SKM-1 (cell line): ENCODE results near the gene MFAP2.

ENCODE experiments used
- DNase-seq: peaks from one replicate; lab custom pipeline; 2025; ENCODE audit not compliant: unreplicated experiment; lab: John Stamatoyannopoulos, UW

MFAP2 gene, protein sequence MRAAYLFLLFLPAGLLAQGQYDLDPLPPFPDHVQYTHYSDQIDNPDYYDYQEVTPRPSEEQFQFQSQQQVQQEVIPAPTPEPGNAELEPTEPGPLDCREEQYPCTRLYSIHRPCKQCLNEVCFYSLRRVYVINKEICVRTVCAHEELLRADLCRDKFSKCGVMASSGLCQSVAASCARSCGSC

GRCh38 chr1:16980473-16981268, at the start of gene MFAP2:
Gene MFAP2, minus strand, starts transcription at chr1:16980620. Its CDS starts 2,347 bp downstream, at chr1:16978273.
- DNase-seq: no peak

DNA sequence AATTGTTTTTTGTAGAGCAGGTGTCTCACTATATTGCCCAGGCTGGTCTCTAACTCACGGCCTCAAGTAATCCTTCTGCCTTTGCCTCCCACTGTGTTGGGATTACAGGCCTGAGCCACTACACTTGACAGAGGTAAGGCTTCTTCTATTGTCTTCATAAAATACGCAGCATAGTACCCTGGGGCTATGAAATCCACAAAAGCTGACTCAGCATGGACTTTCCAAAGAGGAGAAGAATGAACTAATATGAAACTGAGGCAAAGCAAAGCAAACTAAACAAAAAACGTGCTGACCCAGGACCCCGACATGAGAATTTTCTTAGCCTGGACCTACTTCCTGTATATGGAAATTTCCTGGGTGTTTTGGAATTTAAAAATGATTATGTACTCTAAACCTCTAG, 49.8 kb upstream of the MFAP2 start:
- no peak for DNase-seq

DNA sequence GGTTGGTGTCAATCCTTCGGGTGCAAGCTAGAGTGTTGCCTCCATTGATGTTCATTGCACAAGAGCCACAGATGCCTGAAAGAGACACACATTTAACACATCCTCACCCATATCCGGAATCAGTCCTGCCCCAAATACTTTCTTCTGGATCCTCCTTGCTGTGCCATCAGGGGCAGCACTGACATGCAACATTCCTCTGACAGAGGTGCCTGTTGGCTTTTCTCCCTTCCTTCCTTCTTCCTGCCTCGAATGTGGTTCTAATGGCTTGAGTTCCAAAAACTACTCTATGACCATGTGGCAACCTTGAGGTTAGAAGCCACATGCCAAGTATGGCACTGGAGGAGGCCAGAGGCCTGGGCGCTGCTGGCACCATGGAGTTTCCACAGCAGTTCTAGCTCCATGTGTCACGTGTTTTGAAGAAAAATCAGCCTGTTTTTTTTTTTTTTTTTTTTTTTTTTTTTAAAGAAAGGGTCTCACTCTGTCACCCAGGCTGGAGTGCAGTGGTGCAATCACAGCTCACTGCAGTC, 48.3 kb upstream of the MFAP2 start:
- DNase-seq: no peak

DNA sequence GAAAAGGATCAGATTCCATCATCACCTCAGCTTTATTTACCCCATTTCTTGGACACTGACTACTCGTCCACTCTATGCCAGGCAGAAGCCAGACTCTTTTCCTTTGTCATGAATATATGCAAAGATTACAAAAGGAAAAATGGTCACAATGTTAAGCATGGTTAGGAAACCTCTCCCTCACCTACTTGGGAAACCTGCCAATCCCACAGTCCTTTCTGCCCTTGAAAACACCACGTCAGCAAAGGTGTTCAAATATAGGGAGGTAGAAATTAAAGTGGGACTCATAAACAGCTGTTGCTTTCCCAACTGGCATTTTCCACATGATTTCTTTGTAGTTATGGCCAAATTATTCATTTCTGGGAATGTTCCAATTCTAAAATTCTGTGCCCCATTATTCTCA, 47.5 kb upstream of the MFAP2 start:
- DNase-seq: no peak

GRCh38 chr1:17027403-17027802, 47.0 kb upstream of the MFAP2 start:
- DNase-seq: no peak

GRCh38 chr1:17024721-17025120, 44.3 kb upstream of the MFAP2 start:
- no peak for DNase-seq

DNA sequence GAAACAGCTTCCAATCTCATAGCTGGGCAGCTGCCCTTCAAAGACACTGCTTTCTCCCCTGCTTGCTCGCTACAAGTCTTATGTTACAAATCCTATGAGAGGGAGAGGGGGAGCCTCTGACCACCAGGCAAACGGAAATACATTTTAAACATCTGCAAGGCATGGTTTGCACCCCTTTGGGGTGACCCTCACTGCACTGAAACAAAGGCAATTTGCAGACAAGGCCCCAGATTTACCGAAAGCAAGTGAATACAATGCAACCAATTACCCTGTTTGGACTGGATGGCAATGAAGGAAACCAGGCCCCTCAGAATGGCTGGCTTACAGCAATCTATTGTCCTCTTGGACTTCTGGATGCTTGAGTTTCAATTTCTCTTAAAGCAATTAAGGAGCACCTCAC, 43.2 kb upstream of the MFAP2 start:
- DNase-seq: no peak

DNA sequence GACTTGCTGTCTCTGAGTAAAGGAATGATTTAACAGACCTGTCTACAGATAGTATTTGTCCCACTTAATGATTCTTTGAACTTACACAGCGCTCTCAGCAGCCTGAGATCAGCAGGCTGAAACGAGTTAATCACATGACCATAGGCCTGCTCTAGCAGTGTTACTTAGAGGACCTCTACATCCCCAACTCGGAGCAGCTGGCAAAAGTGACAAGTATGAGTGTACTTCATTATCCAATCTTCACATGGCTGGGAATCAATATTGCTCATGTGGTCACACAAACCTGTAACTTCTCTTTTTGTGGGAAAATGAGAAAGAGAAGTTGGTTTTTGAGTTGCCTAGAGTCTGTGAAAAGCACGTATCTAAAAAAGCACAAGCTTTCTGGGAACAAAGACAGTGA, 42.7 kb upstream of the MFAP2 start:
- peak; percentile 46 for DNase-seq

GRCh38 chr1:17021896-17022295, 41.5 kb upstream of the MFAP2 start:
- DNase-seq: no peak

DNA sequence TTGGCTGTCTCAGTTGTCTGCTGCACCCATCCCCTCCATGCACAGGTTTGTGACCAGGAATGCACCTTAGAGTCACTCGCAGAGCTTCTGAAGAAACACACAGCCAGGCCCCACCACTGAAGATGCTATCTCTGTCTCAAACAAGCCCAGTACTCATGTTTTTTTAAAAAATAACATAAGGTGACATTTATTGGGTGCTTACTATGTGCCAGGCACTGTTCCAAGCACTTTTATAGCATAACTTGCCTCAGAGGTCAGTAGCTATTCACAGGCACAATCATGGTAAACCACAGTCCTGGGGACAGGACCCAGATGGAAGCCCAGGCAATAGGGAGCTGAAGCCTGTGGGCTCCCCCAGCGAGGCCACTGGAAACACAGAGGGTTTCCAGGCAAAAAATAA, 40.1 kb upstream of the MFAP2 start:
- DNase-seq: no peak

- no peak for DNase-seq
These were observed 38.4 kb upstream of the MFAP2 start for GRCh38 chr1:17018849-17019248.

- no peak for DNase-seq
These were observed 37.0 kb upstream of the MFAP2 start for GRCh38 chr1:17017435-17017834.

- no peak for DNase-seq
These were observed 35.9 kb upstream of the MFAP2 start for GRCh38 chr1:17016317-17016661.

GRCh38 chr1:17014671-17015567, 34.5 kb upstream of the MFAP2 start:
- no peak for DNase-seq

DNA sequence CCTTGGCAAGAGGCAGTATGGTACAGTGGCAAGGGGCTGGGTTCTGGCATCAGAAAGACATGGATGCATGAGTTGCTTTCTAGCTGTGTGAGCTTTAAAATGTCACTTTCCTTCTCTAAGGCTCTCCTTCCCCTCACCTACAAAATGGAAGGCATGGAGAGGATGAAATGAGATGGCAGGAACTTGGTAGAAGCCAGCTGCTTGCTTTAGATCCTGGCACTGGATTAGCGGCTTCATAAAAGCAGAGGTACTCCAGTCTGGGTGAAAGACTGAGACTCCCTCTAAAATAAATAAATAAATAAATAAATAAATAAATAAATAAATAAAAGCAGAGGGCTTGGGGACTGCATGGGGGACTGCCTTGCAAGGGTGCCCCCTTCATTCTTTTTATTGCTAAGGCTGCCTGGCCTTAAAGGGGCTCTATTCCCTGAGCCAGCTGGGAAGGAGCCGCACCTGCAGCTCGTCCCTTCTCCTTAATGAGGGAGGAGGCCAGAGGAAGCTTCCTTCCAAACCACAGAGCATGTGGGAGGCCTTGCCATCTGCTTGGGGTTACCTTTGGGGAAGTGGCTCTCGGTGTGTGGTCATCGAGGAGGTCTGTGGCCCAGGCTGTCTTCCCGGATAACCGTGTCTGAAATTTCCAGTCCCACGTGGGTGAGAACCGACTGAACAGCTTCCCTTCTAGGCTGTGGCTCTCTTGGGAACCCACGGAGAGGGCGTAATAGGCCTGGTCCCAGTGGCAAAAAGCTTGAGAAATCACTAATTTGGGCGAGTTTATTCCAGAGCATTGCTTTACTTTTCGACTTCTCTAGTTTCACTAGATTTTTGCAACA, 33.3 kb upstream of the MFAP2 start:
- DNase-seq: peak; percentile 96

DNA sequence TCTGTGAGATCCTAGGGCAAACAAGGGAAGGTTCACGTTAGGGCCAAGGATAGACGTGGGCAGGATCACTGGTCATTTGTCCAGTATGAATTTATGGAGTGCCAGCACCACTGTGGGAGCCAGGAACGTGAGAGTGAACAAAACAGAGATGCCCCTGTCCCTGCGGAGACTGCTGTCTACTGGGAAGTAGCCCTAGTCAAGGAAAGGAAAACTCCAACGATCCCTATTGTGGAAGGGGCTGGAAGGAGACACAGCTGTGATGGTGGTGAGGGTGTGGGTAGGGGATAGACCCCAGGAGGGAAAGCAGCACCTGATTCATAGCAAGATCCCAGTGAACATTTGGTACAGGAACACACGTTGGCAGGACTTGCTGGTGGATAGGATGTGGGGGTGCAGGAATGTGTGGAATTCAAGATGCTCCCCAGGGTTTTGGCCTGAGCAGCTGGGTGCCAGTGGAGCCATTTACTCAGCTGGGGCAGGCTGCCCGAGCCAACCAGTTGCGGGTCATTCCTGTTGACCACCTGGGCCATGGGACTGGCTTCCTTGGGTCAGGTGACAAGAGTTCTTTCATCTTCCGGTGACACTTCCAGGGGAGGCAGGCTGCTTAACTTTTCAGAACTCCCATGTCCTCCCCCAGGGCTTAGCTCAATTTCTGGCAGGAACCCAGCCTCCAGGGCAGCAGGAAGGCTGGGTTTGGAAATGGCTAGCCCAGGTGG, 32.5 kb upstream of the MFAP2 start:
- no peak for DNase-seq

DNA sequence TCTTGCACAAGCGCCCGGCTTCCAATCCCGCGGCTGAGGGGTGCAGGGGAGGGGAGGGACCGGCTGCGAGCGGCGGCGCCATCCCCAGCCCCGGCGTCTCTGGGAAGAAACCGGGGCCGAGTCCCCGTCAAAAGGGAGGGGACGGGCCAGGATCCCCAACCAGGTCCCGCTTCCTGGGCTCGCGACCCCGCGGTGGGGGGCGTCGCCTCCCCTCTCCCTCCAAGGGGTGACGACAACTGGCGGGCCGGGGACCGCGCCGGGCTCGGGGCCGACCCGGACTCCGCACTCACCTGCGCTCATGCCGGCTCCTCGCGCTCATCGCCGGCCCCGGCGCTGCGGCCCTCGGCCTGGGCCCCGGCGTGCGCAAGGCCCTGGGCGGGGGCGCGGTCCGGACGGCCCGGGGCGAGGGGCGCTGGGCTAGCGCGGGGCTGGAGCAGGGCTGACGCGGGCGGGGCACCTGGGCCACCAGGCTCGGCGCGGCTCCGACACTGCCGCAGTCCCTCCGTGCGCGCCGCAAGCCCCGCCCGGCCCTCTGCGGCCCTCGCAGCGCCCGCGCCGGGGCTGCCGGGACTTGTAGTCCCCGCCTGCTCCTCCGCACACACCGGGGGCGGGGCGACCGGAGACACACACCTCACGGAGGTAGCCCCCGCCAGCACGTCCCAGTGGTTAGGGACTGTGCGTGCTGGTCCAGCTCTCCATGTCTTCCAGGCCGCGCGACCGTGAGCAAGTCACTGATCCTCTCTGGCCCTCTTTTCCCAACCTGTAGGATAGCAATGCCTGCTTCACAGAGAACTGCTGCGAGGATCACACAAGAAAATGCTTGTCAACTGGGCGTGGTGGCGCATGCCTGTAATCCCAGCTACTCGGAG, 31.3 kb upstream of the MFAP2 start, which contains the start of gene ATP13A2:
TSS of gene ATP13A2 (minus strand) at position 490 of the 869 bp plus-strand sequence. CDS start at position 300, 190 bp downstream.
- no peak for DNase-seq

- DNase-seq: no peak
These were observed 30.6 kb upstream of the MFAP2 start for GRCh38 chr1:17011092-17011438.

GRCh38 chr1:17009706-17010105, 29.3 kb upstream of the MFAP2 start:
- DNase-seq: peak; percentile 47
